ENCODE results near the gene ATP8A2. TPM values are rescaled to one million over a fixed set of nuclear protein-coding genes. Genes with fewer than 3 reads are reported as not detected.

ATP8A2 gene
- total and polyA plus RNA-seq, 4 donors, result 0.01 to 0.08 (median 0.05) TPM; not detected in 1

DNA sequence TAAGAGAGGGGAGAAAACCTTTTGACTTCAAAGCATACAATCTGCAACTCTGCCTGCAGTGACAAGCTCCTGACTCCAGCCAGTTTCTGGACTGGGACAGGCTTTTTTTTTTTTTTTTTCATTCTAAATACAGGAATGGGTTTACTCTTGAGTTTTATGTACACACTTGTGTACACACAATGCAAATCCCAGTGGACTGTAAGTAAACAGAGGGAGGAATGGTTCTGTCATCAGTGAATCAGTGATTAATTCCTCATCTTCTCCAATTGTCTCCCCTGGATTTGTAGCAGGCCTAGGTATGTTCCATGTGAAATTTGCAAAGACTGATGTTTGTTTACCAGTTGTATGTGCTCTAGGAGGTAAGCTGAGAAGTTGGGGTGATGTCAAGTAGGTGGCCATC, 495.3 kb downstream of the ATP8A2 start:
- no peaks in the 10 kb centered on the region for H3K36me3 ChIP-seq (ENCODE audit: control insufficient read depth in 4 of 4, insufficient read depth in 3 of 4, low read depth in 1 of 4, low read length in 3 of 4)
- H3K27ac ChIP-seq (ENCODE audit: low read depth in 1 of 2, low read length in 2 of 2), result no peak overlapping the region
- H3K27me3 ChIP-seq (ENCODE audit: control insufficient read depth in 4 of 4, insufficient read depth in 4 of 4, low read length in 3 of 4), result no peaks in the 10 kb centered on the region
- no peaks in the 10 kb centered on the region for H3K4me1 ChIP-seq (ENCODE audit: control insufficient read depth in 4 of 4, insufficient read depth in 4 of 4, low read length in 3 of 4)
- no peaks in the 10 kb centered on the region for H3K9me3 ChIP-seq (ENCODE audit: control insufficient read depth in 4 of 4, low read length in 3 of 4)
- no peak for DNase-seq (ENCODE audit: low spot score)
- no peak overlapping the region for H3K9ac ChIP-seq (ENCODE audit: low read depth in 1 of 2, low read length in 2 of 2)
- TF ChIP-seq YY1 (IDR thresholded peaks at IDR 0.05) (no peak), FOXA2 (IDR thresholded peaks at IDR 0.05) (no peak), HNF4G (IDR thresholded peaks at IDR 0.05) (no peak), RAD21 (IDR thresholded peaks at IDR 0.05) (no peak), RXRA (IDR thresholded peaks at IDR 0.05) (no peak), NR2F2 (IDR thresholded peaks at IDR 0.05) (no peak), SP1 (IDR thresholded peaks at IDR 0.05) (no peak), EGR1 (IDR thresholded peaks at IDR 0.05; ENCODE audit: low read depth in 2 of 2) (no peak), JUND (IDR thresholded peaks at IDR 0.05) (no peak), GABPA (IDR thresholded peaks at IDR 0.05 in 1 of 2, conservative IDR thresholded peaks at IDR 0.05 in 1 of 2) (no peak), FOXA1 (IDR thresholded peaks at IDR 0.05) (no peak), TAF1 (conservative IDR thresholded peaks at IDR 0.05) (no peak), HNF4A (conservative IDR thresholded peaks at IDR 0.05) (no peak)
- TF ChIP-seq, protein P1, sequence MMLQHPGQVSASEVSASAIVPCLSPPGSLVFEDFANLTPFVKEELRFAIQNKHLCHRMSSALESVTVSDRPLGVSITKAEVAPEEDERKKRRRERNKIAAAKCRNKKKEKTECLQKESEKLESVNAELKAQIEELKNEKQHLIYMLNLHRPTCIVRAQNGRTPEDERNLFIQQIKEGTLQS (IDR thresholded peaks at IDR 0.05), result no peak
- TF ChIP-seq, protein P2, sequence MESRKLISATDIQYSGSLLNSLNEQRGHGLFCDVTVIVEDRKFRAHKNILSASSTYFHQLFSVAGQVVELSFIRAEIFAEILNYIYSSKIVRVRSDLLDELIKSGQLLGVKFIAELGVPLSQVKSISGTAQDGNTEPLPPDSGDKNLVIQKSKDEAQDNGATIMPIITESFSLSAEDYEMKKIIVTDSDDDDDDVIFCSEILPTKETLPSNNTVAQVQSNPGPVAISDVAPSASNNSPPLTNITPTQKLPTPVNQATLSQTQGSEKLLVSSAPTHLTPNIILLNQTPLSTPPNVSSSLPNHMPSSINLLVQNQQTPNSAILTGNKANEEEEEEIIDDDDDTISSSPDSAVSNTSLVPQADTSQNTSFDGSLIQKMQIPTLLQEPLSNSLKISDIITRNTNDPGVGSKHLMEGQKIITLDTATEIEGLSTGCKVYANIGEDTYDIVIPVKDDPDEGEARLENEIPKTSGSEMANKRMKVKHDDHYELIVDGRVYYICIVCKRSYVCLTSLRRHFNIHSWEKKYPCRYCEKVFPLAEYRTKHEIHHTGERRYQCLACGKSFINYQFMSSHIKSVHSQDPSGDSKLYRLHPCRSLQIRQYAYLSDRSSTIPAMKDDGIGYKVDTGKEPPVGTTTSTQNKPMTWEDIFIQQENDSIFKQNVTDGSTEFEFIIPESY (IDR thresholded peaks at IDR 0.05), result no peak
- TF ChIP-seq, protein P3, sequence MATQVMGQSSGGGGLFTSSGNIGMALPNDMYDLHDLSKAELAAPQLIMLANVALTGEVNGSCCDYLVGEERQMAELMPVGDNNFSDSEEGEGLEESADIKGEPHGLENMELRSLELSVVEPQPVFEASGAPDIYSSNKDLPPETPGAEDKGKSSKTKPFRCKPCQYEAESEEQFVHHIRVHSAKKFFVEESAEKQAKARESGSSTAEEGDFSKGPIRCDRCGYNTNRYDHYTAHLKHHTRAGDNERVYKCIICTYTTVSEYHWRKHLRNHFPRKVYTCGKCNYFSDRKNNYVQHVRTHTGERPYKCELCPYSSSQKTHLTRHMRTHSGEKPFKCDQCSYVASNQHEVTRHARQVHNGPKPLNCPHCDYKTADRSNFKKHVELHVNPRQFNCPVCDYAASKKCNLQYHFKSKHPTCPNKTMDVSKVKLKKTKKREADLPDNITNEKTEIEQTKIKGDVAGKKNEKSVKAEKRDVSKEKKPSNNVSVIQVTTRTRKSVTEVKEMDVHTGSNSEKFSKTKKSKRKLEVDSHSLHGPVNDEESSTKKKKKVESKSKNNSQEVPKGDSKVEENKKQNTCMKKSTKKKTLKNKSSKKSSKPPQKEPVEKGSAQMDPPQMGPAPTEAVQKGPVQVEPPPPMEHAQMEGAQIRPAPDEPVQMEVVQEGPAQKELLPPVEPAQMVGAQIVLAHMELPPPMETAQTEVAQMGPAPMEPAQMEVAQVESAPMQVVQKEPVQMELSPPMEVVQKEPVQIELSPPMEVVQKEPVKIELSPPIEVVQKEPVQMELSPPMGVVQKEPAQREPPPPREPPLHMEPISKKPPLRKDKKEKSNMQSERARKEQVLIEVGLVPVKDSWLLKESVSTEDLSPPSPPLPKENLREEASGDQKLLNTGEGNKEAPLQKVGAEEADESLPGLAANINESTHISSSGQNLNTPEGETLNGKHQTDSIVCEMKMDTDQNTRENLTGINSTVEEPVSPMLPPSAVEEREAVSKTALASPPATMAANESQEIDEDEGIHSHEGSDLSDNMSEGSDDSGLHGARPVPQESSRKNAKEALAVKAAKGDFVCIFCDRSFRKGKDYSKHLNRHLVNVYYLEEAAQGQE (IDR thresholded peaks at IDR 0.05), result no peak
- TF ChIP-seq, protein P4, sequence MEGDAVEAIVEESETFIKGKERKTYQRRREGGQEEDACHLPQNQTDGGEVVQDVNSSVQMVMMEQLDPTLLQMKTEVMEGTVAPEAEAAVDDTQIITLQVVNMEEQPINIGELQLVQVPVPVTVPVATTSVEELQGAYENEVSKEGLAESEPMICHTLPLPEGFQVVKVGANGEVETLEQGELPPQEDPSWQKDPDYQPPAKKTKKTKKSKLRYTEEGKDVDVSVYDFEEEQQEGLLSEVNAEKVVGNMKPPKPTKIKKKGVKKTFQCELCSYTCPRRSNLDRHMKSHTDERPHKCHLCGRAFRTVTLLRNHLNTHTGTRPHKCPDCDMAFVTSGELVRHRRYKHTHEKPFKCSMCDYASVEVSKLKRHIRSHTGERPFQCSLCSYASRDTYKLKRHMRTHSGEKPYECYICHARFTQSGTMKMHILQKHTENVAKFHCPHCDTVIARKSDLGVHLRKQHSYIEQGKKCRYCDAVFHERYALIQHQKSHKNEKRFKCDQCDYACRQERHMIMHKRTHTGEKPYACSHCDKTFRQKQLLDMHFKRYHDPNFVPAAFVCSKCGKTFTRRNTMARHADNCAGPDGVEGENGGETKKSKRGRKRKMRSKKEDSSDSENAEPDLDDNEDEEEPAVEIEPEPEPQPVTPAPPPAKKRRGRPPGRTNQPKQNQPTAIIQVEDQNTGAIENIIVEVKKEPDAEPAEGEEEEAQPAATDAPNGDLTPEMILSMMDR (IDR thresholded peaks at IDR 0.05; ENCODE audit: low read depth, low read length, missing input control), result no peak
- TF ChIP-seq, protein P5, sequence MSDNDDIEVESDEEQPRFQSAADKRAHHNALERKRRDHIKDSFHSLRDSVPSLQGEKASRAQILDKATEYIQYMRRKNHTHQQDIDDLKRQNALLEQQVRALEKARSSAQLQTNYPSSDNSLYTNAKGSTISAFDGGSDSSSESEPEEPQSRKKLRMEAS (IDR thresholded peaks at IDR 0.05), result no peak
- no peak overlapping the region for H3K4me3 ChIP-seq (ENCODE audit: low read depth in 1 of 3, low read length in 3 of 3)

Data from liver (tissue), 9 donors.